B cell (primary cell): ENCODE measurements around the gene CHRNA4.

Source experiments
- EZH2 ChIP-seq: IDR thresholded peaks from 2 replicates; pipeline ENCODE4 v1.6.1; 2012; ENCODE audit warnings: borderline replicate concordance, low read depth, mild to moderate bottlenecking, moderate library complexity, low read length; ENCODE audit not compliant: insufficient read depth, poor library complexity, severe bottlenecking
- TF ChIP-seq, protein P1 (sequence below): fragments of 200-600 bp; IDR thresholded peaks from one replicate; pipeline ENCODE4 v1.8.0; 2022; ENCODE audit warnings: antibody characterized with exemption, mild to moderate bottlenecking

DNA sequence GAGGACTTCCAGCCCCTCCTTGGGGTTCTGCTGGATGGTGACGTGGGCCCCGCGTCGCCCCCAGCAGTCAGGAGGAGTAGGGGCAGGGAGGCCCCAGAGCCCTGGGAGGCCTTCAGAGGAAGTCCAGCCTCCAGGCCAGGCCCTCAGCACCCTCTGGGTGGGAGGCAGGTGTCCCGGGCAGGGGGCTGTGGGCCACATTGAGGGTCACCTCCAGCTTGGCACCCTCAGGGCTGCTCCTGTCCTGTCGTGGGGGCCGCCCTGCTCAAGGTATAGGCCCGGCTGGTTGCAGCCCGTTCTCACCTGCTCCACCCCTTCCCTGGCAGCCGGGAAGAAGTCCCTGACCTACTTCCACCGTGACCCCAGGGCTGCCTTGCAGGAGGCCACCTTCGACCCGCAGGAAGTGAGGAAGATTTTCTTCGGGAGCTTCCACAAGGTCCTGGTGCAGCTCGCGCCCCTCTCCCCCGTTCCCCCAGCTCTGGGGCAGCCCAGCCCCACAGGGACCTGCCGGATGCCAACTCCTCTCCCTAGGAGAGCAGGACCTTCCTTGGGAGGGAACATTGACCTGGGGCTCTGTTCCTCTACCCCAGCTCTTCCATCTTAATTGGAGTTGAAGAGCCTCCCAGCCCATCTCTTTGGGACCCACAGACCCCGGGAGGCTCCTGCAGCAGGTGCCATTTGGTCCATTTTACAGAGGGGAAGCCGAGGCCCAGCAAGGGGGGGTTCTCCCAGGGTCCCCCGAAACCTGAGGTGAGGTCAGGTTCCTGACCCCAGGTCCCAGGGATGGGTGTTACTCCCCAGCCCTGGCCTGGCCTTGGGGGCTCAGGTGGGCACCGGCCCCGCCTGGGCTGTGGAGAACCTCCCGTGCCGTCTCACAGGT, 41.7 kb downstream of the CHRNA4 start:
- TF ChIP-seq, protein P1, sequence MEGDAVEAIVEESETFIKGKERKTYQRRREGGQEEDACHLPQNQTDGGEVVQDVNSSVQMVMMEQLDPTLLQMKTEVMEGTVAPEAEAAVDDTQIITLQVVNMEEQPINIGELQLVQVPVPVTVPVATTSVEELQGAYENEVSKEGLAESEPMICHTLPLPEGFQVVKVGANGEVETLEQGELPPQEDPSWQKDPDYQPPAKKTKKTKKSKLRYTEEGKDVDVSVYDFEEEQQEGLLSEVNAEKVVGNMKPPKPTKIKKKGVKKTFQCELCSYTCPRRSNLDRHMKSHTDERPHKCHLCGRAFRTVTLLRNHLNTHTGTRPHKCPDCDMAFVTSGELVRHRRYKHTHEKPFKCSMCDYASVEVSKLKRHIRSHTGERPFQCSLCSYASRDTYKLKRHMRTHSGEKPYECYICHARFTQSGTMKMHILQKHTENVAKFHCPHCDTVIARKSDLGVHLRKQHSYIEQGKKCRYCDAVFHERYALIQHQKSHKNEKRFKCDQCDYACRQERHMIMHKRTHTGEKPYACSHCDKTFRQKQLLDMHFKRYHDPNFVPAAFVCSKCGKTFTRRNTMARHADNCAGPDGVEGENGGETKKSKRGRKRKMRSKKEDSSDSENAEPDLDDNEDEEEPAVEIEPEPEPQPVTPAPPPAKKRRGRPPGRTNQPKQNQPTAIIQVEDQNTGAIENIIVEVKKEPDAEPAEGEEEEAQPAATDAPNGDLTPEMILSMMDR: no peak
- TF ChIP-seq EZH2: no peak
